ENCODE data around the gene FBXO10. TPM values are rescaled to one million over a fixed set of nuclear protein-coding genes. Genes with fewer than 3 reads are reported as not detected.

Gene FBXO10
- total and polyA plus RNA-seq, 2 of the 8 experiments (the other 6 are each of a cell fraction or from before 2014, with no cell fraction given) = 13.1 to 13.9 TPM

- peak; percentile 56 for TF ChIP-seq CHD7 (IDR thresholded peaks at IDR 0.05; ENCODE audit: insufficient replicate concordance, low read length)
- TF ChIP-seq ASH2L (IDR thresholded peaks at IDR 0.05; ENCODE audit: low read length) = peak; percentile 72
- peak; percentile 83 for TF ChIP-seq SP1 (IDR thresholded peaks at IDR 0.05; ENCODE audit: low read depth, low read length)
- no peak for TF ChIP-seq E2F6 (IDR thresholded peaks at IDR 0.05)
- TF ChIP-seq JUND (IDR thresholded peaks at IDR 0.05; ENCODE audit: low read length) = peak; percentile 100
- peak; percentile 93 for TF ChIP-seq TEAD4 (IDR thresholded peaks at IDR 0.05; ENCODE audit: low read depth, low read length)
- TF ChIP-seq SP2 (IDR thresholded peaks at IDR 0.05; ENCODE audit: low read length) = no peak
- no peak for TF ChIP-seq POLR2AphosphoS5 (IDR thresholded peaks at IDR 0.05; ENCODE audit: low read depth, low read length)
- peak; percentile 96 for TF ChIP-seq JUN (IDR thresholded peaks at IDR 0.05; ENCODE audit: low read depth, low read length)
- TF ChIP-seq BCL11A (IDR thresholded peaks at IDR 0.05; ENCODE audit: low read depth in 2 of 2, low read length in 2 of 2) = peak in 1 of 2 experiments; percentile 56
Measured at GRCh38 chr9:37471942-37472684, 104.1 kb downstream of the FBXO10 start (continued).
